Measurements from ENCODE around the gene IFNGR1.
"Not testable (repeated sequence)": the region's sequence is repeated elsewhere in the genome, so short reads cannot be mapped to it uniquely, and the experiment has no call there.

The IFNGR1 gene

DNA sequence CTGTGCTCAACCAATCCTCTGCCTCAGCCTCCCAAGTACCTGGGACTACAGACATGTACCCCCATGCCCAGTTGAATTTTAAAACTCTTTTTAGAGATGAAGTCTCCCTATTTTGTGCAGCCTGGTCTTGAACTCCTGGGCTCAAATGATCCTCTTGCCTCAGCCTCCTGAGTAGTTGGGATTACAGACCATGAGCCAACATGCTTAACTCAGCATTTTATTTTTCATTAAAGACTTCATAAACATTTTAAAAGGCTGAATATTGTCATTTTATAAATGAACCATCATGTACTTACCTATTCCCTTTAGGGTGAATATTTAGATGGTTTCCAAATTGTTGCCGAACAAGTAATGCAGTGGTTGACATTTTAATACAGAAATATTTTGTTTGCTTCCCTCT, 16.5 kb upstream of the IFNGR1 start:
- DNase-seq = no peak

DNA sequence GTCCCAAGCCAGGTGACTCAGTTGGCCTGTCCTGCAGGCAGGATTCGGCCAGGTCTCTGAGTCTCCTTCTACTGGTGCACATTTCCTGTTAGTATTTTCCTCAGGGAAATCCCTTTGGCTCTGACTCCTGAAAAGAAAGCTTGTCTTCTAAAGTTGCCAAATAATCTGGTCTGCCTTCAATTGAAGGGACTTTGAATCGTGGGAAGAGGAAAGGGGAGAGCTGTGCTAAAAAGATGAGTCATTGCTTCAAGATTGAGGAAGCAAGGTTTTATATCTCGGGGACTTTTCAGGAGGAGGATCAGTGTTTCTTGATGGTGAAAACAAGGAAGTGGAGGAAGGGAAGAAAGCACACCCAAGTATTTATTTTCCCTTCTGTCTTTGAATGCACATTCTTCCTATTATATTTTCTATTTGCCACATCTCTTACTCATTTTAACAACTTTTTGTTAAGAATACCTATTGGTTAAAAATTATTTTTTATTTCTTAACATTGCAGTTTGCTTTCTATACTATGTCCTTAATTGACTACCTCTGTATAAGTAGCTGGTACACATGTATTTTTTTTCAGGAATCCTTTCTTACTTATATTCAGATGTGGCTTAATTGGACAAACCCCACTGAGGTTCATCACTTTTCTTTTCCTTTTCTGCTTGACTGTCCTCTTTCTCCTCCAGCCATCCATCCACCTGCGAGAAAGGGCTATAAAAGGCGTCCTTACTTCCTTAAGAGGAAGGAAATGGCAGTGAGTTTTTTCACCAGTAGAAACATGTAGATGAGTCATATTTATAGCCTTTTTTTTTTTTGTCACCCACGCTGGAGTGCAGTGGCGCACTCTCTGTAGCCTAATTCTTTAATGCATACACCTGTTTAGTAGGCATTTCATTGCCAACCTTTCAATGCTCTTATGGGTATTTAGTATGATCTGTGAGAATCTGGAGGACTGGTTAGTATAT, 15.0 kb upstream of the IFNGR1 start:
- no peak for DNase-seq

DNA sequence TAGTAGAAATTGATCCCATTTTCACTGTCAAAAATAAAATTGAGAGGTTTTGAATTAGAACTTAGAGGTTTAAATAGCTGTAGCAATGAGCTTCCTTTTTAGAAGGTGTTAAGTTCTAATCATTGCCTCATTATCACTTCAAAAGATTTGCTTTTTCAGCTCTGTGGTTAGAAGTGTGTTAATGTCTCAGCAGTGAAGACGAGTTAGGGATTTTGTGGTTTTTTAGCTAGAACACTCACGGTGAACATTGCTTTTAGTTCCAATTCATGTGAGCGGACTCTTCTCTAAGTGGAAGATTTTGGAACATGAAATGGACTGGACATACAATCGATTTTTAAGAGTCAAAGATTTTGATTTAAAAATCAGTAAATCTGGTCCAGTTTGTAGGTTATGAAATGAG, 12.7 kb upstream of the IFNGR1 start:
- DNase-seq = no peak

DNA sequence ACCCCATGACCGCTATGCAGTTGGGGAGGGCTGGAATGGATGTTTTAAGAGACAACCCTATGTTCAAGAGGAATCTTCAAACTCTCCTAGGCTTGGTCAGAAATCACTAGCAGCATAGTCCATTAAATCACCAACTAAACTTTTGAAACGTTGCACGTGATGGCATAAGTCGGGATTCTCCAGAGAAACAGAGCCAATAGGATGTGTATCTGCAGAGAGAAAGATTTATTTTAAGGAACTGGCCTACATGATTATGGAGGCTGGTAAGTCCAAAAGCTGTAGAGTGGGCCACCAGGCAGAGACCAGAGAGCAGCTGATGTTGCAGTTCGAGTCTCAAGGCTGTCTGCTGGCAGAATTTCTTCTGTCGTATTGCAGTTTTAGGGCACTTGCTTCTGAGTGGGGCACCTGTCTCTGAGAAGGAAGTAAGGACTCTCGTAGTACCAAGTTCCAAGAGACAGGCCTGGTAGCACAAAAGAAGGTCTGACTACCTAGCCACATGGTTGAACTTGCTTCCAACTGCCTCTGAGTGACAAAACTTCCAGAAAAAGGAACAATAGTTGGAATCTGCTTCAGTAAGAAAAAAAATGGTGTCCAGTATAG, 11.9 kb upstream of the IFNGR1 start:
- no peak for DNase-seq

DNA sequence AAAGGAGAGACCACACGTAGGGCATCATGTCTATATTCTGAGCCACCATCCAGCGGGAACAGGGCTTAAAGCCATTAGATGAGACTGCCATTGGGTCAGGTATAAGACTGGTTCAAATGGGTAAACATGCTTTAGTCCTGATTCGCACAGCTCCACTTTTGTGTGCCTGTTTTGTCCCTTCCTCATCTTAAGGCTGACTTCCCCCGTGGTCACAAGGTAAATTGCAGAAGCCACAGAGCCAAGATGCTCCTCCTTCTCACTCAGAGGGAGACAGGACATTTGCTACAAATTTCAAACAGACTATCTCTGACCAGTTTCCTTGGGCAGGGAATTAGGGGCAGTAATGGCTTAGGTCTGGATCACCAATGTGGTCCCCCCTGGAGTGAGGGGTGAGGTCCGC, 11.4 kb upstream of the IFNGR1 start:
- no peak for DNase-seq

DNA sequence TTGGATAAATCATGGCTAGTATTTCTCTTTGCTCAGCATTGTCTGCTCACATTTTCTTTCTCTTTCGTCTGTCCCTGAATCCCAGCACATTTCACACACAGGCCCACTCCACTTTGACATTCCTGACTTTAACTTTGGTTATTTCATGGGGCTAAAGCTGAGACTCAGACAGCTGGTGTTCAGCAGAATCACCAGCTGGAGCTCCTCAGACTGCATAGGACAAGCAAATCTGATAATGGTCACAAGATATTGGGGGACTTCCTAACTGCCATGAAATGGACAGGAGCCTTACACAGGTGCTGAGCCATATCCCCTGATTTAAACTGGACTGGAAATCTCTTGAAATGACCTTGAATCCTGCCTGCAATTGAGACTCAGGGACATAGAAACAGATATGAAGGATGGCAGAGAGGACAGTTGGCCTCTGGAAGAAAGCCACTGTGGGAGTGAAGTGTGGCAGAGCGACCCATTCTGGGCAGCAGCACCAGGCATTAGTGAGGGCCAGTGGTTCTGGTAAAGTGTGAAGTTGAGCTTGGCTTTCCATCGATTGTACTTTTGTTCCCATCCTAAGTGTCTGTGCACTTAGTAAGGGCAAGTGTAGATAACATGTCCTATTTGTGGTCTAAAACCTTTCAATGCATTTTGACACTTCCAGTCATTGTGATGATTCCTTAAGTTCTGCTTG, 10.0 kb upstream of the IFNGR1 start:
- no peak for DNase-seq

DNA sequence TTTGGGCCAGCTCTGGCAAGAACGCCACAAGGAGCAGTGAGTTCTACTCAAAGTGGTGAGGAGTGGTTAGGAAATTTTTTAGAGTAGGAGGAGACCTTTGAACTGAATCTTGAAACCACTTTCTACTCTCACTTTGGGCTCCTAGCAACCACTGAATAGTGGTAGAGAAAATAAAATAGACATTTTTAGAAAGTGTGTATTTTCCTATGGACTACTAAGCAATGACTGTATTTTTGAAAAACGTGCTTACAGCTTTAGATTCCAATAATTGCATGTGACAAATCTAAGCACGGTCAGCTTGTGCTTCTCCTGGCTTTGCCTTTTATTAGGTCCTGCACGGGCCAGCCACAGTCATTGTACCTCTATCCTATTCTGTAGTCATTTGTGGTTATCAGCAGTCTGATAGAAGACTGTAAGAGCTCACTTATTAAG, 8.7 kb upstream of the IFNGR1 start:
- DNase-seq = no peak

DNA sequence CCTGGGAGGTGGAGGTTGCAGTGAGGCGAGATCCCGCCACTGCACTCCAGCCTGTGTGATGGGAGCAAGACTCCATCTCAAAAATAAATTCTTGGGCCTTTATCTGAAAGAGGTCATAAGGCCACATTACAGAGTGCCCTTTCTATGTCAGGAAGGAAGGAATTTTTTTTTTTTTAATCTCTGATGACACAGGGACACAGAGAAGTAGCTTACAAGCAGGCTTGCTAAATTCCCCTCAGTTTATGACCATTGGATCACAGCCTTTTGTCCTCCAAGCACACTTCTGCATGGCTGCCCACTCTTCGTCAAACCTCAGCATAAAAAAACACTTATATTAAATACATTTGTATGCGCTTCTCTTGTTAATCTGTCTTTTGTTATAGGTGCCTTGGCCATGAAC, 7.5 kb upstream of the IFNGR1 start:
- DNase-seq = no peak

DNA sequence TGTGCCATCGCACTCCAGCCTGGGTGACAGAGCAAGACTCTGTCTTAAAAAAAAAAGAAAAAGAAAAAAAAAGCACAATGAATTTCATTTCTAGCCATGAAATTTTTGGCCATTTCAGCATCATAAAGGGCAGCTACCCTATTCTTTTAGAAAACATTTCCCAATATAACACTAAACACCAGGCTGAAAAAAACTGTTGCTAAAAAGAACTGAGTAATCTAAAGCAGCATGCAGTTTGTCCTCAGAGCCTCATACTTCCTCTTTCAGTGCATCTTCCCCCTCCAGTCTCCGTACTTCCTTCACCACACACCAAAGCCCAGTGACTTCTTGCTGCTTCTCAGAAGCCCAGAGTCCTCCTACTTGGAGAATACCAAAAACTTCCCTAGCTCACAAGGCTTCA, 5.6 kb upstream of the IFNGR1 start:
- no peak for DNase-seq

DNA sequence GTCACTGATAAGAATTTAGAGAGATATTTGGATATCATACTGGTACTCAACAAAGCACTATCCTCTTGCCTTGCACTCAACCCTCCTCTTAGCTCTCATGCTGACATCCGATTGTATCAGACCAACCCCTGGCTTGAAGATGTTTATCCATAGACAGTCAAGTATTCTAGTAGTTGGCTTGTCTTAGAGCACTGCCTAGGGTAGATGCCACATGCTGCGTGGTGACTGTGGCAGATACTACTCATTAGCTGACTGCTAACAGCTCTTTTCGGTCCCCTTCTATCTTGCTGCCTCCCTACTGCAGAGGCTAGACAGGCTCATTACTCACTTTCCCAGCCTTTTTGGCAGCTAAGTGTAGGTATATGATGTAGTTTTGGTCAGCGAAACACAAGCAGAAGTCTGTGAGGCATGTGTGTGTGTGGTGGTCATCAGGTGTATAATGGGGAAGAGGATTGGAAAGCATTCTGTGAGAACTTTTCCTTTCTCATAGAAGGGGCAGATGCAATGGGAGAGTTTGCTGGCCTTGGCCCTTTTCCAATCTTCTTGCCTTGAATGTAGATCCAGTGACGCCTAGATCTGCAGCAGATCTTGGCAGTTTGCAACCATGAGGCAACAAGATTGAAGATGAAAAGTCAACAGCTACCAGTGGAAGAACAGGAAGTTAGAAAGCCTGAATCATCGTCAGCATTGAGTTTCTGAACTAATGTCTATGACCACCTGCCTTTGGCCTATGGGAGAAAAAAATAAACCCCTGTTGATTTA, 4.4 kb upstream of the IFNGR1 start:
- no peak for DNase-seq

DNA sequence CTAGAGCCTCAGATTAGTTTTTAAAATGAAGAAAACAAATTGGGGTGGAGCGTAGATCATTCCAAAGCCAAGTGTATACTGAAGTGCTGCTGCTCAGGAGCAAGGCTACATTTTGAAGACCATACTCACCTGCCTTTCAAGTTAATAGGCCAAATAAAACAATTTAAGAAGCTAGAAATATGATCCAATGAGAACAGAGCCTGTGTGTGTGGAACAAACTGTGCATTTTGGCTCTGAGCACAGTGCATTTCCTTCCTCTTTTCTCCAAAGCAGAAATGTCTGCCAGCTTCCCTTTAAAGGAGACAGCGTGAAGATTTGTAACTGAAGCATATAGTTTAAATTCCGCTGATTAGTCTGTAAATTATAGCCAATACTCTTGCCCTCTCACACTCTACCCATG, 3.2 kb upstream of the IFNGR1 start:
- no peak for DNase-seq

DNA sequence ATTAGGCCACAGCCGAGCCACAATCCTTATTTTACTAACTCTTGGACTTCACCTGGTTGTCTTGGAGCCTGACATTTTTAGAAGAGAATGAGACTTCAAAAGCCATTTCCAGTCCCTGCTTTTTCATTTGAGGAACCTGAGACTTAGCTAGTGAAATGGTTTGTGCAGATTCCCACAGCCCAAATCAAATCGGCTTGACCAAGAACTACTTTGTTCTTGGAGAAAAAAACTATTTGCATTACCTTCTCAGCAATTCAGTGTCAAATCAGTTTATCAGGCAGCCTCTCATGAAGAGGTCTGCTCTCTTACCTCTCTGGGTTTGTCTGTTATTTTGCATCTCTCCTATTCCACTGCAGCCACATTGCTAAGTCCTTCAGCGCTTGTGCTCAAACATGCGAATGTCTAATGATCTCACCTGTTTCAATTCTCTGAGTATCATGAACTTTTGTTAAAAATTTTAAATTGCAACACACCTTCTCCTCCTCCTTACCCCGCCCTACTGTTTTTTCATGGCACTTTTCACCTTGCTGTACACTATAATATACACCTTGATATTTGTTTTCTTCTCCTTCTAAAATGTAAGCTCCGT, 573 bp upstream of the IFNGR1 start:
- no peak for DNase-seq

DNA sequence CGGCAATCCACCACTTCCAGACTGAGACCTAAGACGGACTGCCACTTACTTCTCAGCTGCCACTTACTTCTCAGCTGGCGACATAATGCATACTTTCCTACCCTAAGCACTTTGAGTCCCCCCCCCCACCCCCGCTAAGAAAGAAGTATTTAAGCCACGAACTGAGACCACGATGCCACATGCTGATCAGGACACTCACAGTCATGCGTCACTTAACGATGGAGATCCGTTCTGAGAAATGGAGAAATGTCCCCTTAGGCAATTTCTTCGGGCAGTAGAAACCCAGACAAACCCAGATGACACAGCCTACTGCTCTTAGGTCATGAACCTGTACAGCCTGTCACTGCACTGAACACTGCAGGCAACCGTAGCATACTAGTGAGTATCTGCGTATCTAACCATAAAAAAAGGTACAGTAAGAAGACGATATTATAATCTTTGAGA, 690 bp downstream of the IFNGR1 start:
- no peak for DNase-seq

DNA sequence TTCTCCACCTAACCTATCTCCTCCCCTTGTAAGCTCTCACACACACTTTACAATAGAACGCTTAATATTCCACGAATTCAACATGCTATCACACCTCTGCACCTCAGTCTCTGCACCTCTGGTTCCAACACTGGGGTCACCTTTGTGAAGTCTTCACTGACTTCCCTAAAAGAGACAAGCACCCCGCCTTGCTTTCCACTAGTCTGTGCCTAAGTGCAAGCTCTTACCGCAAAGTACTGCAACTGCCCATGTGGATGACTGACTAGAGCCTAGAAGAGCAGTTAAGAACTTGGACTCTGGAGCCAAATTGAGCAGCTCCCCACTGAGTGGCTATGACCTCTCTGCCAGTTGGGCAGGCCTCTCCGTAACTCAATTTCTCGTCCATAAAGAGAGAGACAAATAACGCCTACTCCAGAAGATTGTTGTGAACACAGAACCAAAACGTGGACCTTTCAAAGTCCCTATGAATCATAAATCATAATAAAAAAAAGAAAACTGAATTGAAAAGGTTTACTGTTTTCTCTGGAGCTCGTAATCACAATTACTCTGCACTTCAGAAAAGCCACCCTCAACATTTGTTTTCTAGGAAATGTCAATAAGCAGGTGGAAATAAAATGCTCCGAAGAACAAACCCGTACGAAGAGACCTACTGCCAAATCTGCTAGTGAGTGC, 1.2 kb downstream of the IFNGR1 start:
- DNase-seq = peak; percentile 22

DNA sequence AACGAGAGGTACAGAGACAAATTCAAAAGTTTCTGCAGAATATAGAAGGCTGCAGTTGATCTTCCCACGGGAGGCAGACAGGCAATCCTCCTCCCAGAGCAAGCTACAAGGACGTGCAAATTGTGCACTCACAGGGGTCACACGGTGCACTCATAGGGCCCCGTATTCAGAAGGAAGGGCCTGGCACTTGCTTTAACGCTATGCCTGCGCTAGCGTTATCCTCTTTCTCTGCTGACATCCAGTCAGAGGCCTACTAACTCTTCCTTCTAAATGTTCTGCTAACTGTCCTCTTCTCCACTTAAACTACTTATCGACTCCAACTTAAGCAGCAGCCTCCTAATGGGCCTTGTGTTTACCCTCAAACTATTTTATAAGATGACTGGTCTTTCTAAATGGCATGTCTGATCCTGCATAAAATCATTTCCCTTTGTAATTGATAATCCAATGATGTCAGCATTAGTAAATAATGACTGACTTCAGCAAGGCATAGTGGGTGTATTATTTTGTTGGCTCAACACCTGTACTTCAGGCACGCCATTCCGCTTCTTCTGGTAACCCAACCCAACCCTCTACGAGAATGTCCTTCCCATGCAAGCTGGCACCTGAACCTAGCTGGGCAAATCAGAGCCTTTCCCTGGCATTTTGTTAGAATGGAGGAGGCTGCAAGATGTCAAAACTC, 2.2 kb downstream of the IFNGR1 start:
- no peak for DNase-seq

DNA sequence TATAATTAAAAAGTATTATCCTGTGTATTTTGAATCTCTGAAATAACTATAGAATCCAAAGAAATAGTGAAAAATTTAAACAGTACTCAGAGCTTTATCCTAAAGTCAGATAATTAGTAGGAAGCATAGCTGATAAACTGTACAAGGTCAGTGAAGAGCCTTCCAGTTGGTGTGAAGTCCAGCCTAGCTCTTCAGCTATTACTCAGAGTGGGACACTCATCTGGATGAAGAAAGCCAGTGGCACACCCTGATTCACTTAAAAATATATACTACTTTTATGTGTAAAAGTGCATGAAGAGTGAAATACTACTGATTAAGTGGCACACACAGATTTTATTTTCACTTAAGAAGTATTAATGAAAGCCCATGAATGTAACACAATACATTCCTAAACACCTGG, 3.1 kb downstream of the IFNGR1 start:
- DNase-seq = no peak

DNA sequence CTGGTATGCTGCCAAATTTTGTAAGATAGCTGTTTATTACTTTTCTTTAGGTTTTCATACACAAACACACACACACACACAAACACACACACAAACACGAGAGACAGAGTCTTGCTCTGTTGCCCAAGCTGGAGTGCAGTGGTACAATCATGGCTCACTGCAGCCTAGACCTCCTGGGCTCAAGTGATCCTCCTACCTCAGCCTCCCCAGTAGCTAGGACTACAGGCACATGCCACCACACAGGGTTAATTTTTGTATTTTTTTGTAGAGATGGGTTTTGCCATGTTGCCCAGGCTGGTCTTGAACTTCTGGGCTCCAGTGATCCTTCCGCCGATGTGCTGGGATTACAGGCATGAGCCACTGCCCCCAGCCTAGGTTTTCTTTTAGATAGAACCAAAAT, 3.6 kb downstream of the IFNGR1 start:
- DNase-seq = not testable (repeated sequence)

DNA sequence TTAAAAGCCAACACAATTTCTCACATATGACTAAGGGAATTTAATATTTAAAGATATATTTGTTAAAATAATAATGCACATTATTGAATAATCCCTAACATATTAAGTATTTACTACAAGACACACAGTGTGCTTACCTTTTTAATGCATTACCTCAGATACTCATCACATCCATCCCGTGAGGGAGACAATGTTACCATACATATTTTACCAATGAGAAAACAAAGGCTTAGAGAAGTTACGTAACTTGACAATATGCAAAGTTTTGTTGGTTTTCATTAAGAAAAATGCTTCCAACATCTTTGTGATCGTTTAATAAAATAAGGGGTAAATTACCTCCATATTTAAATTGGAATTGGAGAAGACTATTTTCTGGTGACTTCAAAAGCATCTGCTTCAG, 4.3 kb downstream of the IFNGR1 start:
- DNase-seq = no peak

DNA sequence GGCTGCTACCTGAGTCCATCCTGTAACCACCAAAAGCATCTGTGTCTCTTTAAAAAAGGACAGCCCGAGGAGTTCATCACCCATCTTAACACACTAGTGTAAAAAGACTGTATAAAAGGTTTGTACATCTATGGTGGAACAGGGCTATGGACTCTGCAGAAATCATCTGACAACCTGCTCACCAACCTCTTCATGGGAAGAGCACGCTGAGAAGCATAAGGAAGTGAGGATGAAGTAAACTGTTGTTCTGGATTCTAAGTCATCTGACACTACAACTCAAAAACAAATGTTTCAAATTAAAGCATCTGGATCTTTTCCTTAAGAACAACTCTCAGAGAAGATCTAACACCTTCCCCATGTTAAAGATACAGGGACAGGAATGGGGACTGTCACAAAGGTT, 5.4 kb downstream of the IFNGR1 start:
- no peak for DNase-seq

DNA sequence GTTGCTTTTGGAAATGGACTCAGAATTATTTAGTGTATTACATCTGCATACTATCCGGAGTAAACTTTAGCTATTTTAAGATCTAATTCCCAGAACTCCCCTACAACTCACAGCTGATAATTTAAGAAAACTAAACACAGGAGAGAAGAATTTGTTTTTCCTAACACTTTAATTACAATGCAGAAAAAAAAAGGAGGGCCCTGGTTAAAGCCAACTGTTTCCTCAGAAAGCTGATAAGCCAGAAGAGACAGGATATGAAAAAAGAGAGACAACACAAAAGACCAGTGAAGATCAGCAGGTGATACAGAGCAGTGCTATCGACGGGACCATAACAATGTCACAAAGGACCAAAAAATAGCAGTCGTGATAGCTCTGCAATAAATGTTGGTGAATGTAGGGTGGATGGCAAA, 5.8 kb downstream of the IFNGR1 start:
- no peak for DNase-seq

DNA sequence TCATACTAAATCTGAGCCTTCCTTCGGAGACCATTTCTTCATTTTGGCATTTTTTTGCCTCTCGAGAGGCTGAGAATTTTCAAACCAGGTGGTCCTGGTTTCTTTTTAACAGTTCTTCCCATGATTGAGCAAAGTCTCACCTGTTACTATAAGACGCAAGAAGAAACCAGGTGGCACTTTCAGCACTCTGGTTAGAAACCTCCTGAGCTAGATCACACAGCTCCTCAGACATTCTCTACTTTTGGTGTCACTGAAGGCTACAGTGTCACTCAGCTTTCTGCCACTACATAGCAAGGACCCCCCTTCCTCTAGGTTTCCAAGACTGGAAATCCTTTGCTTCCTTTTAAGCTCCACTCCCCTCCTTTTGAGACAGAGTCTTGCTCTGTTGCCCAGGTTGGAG, 7.3 kb downstream of the IFNGR1 start:
- no peak for DNase-seq

DNA sequence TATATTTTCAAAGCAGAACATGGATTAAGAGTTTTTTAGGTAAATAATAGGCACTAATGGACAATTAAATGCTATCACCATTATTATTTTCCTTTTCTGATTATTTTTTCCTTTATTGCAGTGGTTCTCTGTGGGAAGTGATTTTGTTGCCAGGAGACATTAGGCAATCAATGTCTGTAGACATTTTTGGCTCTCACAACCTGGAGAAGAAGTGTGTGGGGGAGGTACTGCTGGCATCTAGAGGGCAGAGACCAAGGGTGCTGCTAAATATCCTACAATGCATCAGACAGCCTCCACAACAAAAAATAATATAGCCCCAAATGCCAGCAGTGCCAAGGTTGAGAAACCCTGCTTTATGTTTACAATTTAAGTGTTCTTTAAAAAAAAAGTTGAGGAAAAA, 8.3 kb downstream of the IFNGR1 start:
- DNase-seq = no peak
